Hepatic stellate cell (primary cell): Measurements from ENCODE around the gene DKC1.

Experiments used
- DNase-seq: peaks from one replicate; pipeline ENCODE4 v3.0.0; 2011; ENCODE audit warnings: low spot score

The DKC1 gene

GRCh38 chrX:154762537-154763296 lies at the start of gene DKC1:
TSS of gene DKC1 (plus strand) at chrX:154762864. CDS start at chrX:154762966, 102 bp downstream.
- DNase-seq: peak; percentile 89

DNA sequence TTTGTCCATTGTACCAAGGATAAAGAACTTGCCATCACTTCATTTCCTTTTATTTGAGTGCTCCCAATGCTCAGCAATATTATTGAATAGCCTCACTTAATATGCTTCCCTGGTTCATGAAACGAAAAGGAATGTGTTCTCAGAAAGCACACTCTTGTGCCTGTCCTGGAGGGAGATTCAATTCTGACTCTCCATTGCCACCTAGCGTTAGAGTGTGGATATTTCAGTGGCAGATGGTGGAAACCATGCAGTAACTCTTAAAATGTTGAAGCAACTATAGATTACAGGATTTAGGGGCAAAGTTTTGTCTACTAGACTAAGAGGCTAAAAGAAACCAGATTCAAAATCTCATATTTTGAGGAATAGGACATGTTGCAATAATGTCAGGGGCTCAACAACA lies 47.7 kb upstream of the DKC1 start:
- DNase-seq: peak; percentile 51

DNA sequence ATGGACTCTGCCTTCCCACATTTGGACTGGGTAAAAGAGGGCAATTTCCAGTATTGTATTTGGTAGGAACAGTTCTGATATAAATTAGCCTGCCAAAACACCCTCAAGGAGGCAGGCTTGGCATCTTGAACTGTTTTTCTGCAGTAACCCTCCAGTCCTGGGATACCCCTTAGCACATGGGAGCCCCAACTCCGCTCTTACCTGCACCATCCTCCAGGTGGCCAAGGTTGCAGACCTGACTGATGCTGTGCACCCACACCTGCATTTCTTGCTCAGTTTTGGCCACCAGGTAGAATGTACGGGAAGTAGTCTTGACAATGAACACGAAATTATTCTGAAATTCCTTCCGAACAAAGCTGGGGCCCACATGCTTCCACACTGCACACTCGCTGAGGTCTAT lies 46.8 kb upstream of the DKC1 start:
- DNase-seq: no peak

- peak; percentile 34 for DNase-seq
These were observed 44.8 kb upstream of the DKC1 start for GRCh38 chrX:154717824-154718223.

- DNase-seq: no peak
These were observed 44.0 kb upstream of the DKC1 start for GRCh38 chrX:154718616-154719015.

GRCh38 chrX:154719132-154719675 lies 43.5 kb upstream of the DKC1 start:
- DNase-seq: no peak

DNA sequence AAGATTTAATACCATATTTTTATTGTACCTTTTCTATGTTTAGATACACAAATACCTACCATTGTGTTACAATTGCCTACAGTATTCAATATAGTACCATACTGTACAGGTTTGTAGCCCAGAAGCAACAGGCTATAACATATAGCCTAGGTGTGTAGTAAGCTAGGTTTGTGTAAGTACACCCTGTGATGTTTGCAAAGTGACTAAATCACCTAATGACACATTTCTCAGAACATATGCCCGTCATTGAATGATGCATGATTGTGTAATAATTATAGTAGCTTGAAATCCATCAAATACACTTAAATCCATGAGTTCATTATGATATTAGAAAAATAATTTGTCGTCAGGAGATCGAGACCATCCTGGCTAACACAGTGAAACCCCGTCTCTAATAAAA lies 42.6 kb upstream of the DKC1 start:
- no peak for DNase-seq

GRCh38 chrX:154721155-154721554 lies 41.5 kb upstream of the DKC1 start:
- DNase-seq: no peak

DNA sequence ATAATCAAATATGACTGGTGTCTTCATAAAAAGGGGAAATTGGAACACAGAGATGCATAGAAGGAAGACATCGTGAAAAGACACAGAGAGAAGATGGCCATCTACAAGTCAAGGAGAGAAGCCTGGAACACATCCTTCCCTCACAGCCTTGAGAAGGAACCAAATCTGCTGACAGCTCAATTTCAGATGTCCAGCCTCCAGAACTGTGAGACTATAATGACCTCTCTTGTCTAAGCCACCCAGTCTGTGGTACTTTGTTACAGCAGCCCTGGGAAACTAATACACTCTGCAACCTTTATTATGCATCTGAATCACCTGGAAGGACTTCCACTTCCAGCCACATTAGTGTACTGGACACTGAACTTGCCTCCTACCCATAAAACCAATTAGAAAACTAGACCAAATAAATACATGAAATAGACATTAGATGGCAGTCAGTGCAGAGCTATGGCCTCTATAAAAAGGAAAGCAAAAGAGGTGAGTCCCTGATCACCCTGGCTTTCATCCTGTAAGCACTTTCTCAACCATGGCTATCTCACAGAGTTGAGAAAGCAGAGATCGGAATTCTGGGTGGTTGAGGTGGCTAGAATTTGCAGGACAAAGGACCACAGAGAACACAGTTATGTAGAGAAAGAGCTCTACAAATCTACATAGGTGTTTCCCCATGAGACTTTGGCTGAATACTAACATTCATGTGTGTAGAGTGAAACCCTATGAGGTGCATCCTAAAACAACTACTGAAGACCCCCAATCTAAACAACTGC lies 37.5 kb upstream of the DKC1 start:
- DNase-seq: no peak

- DNase-seq: no peak
These were observed 35.2 kb upstream of the DKC1 start for GRCh38 chrX:154727418-154727817.

GRCh38 chrX:154727871-154728270 lies 34.8 kb upstream of the DKC1 start:
- no peak for DNase-seq

GRCh38 chrX:154728431-154729190 lies 34.1 kb upstream of the DKC1 start:
- no peak for DNase-seq

DNA sequence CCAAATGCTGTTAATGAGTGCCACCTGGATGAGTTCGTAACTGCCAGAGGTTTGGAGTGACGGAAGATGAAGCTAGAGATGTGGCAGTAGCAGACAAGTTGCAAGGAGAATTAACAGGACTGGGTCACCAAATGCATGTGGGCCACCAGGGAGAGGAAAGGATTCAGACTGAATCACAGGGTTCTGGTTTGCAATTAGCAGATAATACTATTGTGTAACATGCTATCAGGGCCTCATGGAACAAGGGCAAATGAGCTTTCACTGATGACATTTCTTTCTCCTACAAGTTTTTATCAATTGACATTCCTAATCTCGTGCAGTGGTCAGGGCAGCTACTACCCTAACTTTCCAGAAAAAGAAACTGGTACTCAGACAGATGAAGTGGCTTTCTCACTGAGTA lies 33.2 kb upstream of the DKC1 start:
- no peak for DNase-seq

DNA sequence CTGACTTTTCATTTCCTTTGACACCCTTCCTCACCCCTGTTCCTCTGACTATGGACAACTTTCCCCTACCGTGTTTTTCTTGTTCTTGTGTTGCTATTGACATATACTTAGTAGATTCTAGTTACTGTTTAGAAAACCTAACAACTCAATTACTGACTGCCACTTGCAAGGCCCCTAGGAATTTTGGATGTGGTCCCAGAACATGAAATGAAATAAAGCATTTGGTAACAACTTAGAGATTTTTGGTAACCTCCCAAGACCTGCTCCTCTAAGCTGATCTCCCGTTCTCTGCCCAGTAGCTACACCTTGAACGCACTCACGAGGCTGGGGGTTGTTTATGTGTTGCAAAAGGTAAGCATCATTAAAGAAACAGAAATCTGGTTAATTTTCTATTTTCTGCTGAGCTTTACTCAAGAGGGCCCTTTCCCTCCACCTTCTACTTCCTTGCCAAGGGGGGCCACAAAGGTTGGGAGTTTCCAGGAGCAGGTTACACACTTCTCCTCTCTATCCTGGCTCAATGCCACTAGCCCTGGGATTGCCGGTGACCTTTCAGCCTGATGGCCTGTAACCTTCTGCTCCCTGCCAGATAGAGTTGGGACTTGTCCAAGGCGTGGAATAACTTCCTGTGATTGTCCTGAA lies 32.3 kb upstream of the DKC1 start:
- no peak for DNase-seq

- DNase-seq: no peak
These were observed 31.5 kb upstream of the DKC1 start for GRCh38 chrX:154731184-154731583.

- DNase-seq: no peak
These were observed 30.8 kb upstream of the DKC1 start for GRCh38 chrX:154731881-154732280.

- DNase-seq: no peak
These were observed 30.1 kb upstream of the DKC1 start for GRCh38 chrX:154732421-154733065.

DNA sequence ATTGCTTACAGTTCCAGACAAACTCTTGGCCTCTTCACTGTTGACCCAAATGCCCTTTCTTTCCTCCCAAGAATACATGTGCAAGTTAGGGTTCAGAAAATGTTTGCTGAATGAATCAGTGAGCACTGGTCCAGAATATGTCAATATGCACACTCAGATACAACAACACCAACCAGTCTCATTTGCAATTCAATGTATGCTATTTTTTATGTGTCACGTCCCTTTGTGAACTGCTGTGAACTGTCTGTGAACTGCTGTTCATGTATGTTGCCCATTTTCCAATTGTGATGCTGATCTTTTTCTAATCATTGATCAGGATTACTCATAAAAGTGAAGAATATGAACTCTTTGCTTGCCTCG lies 29.6 kb upstream of the DKC1 start:
- DNase-seq: no peak

DNA sequence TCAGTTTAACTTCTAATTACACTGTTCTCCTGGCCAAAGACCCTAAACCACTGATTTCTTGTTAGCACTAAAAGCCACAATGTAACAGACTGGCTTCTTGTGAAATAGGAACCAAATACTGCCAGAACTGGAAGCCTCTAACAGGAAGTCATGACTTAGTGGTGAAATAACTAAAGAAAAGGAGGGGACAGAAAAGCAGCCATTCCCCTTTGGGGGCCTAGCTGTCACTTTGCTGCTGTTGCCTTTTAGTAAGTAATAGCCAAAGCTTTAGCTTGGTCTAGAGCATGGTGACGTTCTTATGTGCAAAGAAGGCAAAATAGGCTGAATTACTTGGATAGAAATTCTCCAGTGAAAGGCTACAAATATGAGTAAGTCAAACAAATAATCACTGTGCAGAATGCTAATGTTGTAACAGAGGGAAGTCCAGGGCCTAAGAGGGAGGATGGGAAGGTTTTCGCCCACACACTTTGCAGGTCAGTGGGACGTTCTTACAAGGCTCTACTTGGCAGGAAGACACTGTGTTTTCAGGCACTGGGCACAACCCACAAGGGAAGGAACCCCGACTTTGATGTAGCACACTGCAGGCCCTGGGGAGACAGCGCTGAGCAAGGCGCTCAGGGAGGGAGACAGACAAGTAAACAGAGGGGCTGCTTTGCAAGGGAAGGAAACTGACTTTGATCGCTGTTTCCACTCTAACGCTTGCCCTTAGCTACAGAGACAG lies 28.4 kb upstream of the DKC1 start:
- no peak for DNase-seq

DNA sequence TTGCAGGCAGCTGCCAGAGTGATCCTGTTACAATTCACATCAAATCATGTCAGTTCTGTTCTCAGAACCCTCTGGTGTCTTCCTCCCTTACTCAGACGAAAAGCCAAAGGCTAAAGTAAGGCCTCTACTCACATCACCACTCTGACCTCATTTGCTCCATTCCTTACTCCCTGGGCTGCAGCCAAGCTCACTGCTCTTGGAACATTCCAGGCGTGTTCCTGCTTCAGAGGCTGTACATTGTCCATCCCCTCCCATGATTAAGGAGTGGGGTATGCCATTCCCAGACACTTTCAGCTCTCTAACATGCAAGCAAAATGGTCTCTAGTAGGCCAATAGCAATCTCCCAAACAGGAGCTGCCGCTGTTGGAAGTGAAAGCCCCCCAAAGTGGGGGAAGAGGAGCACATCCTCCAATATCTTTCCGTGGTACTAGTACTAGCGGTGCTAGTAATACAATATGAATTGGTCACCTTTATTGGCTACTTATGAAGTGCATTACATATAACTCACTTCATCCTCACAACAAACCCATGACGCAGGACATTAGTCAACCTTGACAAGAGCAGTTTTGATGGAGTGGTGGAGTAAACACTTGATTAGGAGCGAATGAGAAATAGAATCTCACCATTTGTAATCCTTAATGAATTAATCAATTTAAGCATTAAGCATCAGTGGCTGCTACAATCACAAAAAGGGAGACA lies 26.8 kb upstream of the DKC1 start:
- DNase-seq: peak; percentile 42
